Astrocyte (in vitro differentiated cells and primary cell): ENCODE measurements around the gene LTC4S. TPM values are rescaled to one million over a fixed set of nuclear protein-coding genes. Genes with fewer than 3 reads are reported as not detected.

Source experiments
- DNase-seq: peaks from one replicate; pipeline ENCODE4 v3.0.0-alpha.2; 2010; ENCODE audit warnings: low read depth
- FAIRE-seq: peaks from 2 replicates; lab custom pipeline; 2011; peaks lifted over from hg19 to GRCh38; lab: Jason Lieb, UNC
- H2AFZ ChIP-seq: 2 replicates; pipeline ENCODE4 v1.6.0; 2012; ENCODE audit warnings: low read depth, low read length, inconsistent platforms
- H3K27ac ChIP-seq: 2 replicates; pipeline ENCODE4 v1.5.1; 2011; ENCODE audit warnings: low read depth, low read length, inconsistent platforms
- H3K27me3 ChIP-seq: 2 replicates; pipeline ENCODE4 v1.6.0; 2011; ENCODE audit warnings: low read length, inconsistent platforms; ENCODE audit not compliant: insufficient read depth
- H3K36me3 ChIP-seq: 2 replicates; pipeline ENCODE4 v1.5.1; 2011; ENCODE audit warnings: low read length, inconsistent platforms; ENCODE audit not compliant: insufficient read depth
- H3K4me1 ChIP-seq: 2 replicates; pipeline ENCODE4 v1.5.1; 2011; ENCODE audit warnings: low read length, inconsistent platforms; ENCODE audit not compliant: insufficient read depth
- H3K4me2 ChIP-seq: 2 replicates; pipeline ENCODE4 v1.6.0; 2012; ENCODE audit warnings: low read length, inconsistent platforms
- H3K4me3 ChIP-seq: 2 replicates; pipeline ENCODE4 v1.5.1; 2011; ENCODE audit warnings: low read depth, mild to moderate bottlenecking, low read length, inconsistent platforms; ENCODE audit not compliant: insufficient read depth
- H3K79me2 ChIP-seq: 2 replicates; pipeline ENCODE4 v1.6.0; 2012; ENCODE audit warnings: mild to moderate bottlenecking, low read length, inconsistent platforms; ENCODE audit not compliant: insufficient read depth
- H3K9ac ChIP-seq: 2 replicates; pipeline ENCODE4 v1.6.0; 2012; ENCODE audit warnings: mild to moderate bottlenecking, low read length, inconsistent platforms
- H3K9me3 ChIP-seq: 2 replicates; pipeline ENCODE4 v1.5.1; 2012; ENCODE audit warnings: low read depth, mild to moderate bottlenecking, low read length, inconsistent platforms; ENCODE audit not compliant: insufficient read depth
- H4K20me1 ChIP-seq: 2 replicates; pipeline ENCODE4 v1.6.0; 2012; ENCODE audit warnings: low read length, inconsistent platforms; ENCODE audit not compliant: insufficient read depth
- H3K27ac Mint-ChIP-seq: one replicate; pipeline ENCODE4 v1.8.0; 2021; ENCODE audit warnings: mild to moderate bottlenecking, mixed read lengths; ENCODE audit not compliant: unreplicated experiment
- H3K27me3 Mint-ChIP-seq: one replicate; pipeline ENCODE4 v1.8.0; 2021; ENCODE audit warnings: low read depth, mixed read lengths; ENCODE audit not compliant: unreplicated experiment
- H3K36me3 Mint-ChIP-seq: one replicate; pipeline ENCODE4 v1.8.0; 2021; ENCODE audit warnings: low read depth, mixed read lengths; ENCODE audit not compliant: unreplicated experiment
- H3K4me1 Mint-ChIP-seq: one replicate; pipeline ENCODE4 v1.8.0; 2021; ENCODE audit warnings: low read depth, mixed read lengths; ENCODE audit not compliant: unreplicated experiment
- H3K4me3 Mint-ChIP-seq: one replicate; pipeline ENCODE4 v1.8.0; 2021; ENCODE audit warnings: mild to moderate bottlenecking, moderate library complexity, mixed read lengths; ENCODE audit not compliant: unreplicated experiment
- H3K9me3 Mint-ChIP-seq: one replicate; pipeline ENCODE4 v1.8.0; 2021; ENCODE audit warnings: mild to moderate bottlenecking, mixed read lengths; ENCODE audit not compliant: unreplicated experiment
- EZH2 ChIP-seq: IDR thresholded peaks from 2 replicates; pipeline ENCODE4 v1.6.1; 2012; ENCODE audit warnings: mild to moderate bottlenecking, low read length, inconsistent platforms; ENCODE audit not compliant: insufficient read depth
- total RNA-seq: library from RNA; stranded (reverse); gene quantifications from 2 replicates; pipeline ENCODE4 v1.2.1, GENCODE V29; 2021
- TF ChIP-seq, protein P1 (sequence below): IDR thresholded peaks from 2 replicates; pipeline ENCODE4 v1.5.1; 2011; ENCODE audit warnings: low read depth, mild to moderate bottlenecking, inconsistent platforms, low read length, moderate library complexity; ENCODE audit not compliant: insufficient read depth

LTC4S gene
- total RNA-seq, 1 donor from 2014 or later: 1.3 TPM

- H3K27ac Mint-ChIP-seq: no peak overlapping the region
- peaks cover 65% of the 10 kb centered on the region for H3K36me3 ChIP-seq
- no peak overlapping the region for H2AFZ ChIP-seq
- peaks cover 33% of the 10 kb centered on the region for H3K4me1 Mint-ChIP-seq
- peaks cover 4% of the 10 kb centered on the region for H3K4me1 ChIP-seq
- DNase-seq (no peak), FAIRE-seq (no peak)
- H3K27me3 ChIP-seq: no peaks in the 10 kb centered on the region
- no peak overlapping the region for H3K4me3 ChIP-seq
- H3K9me3 ChIP-seq: no peaks in the 10 kb centered on the region
- peaks cover 96% of the 10 kb centered on the region for H4K20me1 ChIP-seq
- H3K79me2 ChIP-seq: peaks cover 43% of the 10 kb centered on the region
- H3K27ac ChIP-seq: no peak overlapping the region
- H3K4me2 ChIP-seq: no peak overlapping the region
- peaks cover 38% of the 10 kb centered on the region for H3K36me3 Mint-ChIP-seq
- TF ChIP-seq, protein P1, sequence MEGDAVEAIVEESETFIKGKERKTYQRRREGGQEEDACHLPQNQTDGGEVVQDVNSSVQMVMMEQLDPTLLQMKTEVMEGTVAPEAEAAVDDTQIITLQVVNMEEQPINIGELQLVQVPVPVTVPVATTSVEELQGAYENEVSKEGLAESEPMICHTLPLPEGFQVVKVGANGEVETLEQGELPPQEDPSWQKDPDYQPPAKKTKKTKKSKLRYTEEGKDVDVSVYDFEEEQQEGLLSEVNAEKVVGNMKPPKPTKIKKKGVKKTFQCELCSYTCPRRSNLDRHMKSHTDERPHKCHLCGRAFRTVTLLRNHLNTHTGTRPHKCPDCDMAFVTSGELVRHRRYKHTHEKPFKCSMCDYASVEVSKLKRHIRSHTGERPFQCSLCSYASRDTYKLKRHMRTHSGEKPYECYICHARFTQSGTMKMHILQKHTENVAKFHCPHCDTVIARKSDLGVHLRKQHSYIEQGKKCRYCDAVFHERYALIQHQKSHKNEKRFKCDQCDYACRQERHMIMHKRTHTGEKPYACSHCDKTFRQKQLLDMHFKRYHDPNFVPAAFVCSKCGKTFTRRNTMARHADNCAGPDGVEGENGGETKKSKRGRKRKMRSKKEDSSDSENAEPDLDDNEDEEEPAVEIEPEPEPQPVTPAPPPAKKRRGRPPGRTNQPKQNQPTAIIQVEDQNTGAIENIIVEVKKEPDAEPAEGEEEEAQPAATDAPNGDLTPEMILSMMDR: no peak
- no peak for TF ChIP-seq EZH2
- no peak overlapping the region for H3K9ac ChIP-seq
- peaks cover 2% of the 10 kb centered on the region for H3K9me3 Mint-ChIP-seq
- peak overlapping the region; percentile 40 for H3K4me3 Mint-ChIP-seq
- H3K27me3 Mint-ChIP-seq: no peaks in the 10 kb centered on the region
Observed at GRCh38 chr5:179828756-179829421, 35.1 kb downstream of the LTC4S start.

- H3K9me3 Mint-ChIP-seq: peaks cover 2% of the 10 kb centered on the region
- H4K20me1 ChIP-seq: peaks cover 88% of the 10 kb centered on the region
Observed at GRCh38 chr5:179829732-179830435, 36.1 kb downstream of the LTC4S start.

More at GRCh38 chr5:179829732-179830435, 36.1 kb downstream of the LTC4S start:
- TF ChIP-seq EZH2: no peak
- TF ChIP-seq, protein P1: no peak
- peaks cover 33% of the 10 kb centered on the region for H3K79me2 ChIP-seq
- Mint-ChIP-seq H3K4me3 (no peak overlapping the region), H3K27me3 (no peaks in the 10 kb centered on the region), H3K4me1 (peaks cover 29% of the 10 kb centered on the region), H3K27ac (peak overlapping the region; percentile 47), H3K36me3 (peaks cover 33% of the 10 kb centered on the region)
- no peak overlapping the region for H3K4me2 ChIP-seq
- FAIRE-seq: no peak
- no peak for DNase-seq
- no peak overlapping the region for H3K27ac ChIP-seq
- no peak overlapping the region for H2AFZ ChIP-seq
- peaks cover 62% of the 10 kb centered on the region for H3K36me3 ChIP-seq
- H3K4me1 ChIP-seq: peaks cover 3% of the 10 kb centered on the region
- no peaks in the 10 kb centered on the region for H3K27me3 ChIP-seq
- no peak overlapping the region for H3K9ac ChIP-seq
- H3K9me3 ChIP-seq: no peaks in the 10 kb centered on the region
- H3K4me3 ChIP-seq: no peak overlapping the region
